HG02973 (cell line): ENCODE measurements around the gene LRP3.
A peak's percentile ranks its signal among the peaks of the same experiment; 100 is the strongest.
"Not testable (repeated sequence)": the region's sequence is repeated elsewhere in the genome, so short reads cannot be mapped to it uniquely, and the experiment has no call there.

Source experiments
- ATAC-seq: cut with Tn5 transposase; IDR thresholded peaks from one replicate; pipeline ENCODE4 v1.9.1; 2021; ENCODE audit warnings: moderate library complexity; ENCODE audit not compliant: unreplicated experiment

LRP3 gene

DNA sequence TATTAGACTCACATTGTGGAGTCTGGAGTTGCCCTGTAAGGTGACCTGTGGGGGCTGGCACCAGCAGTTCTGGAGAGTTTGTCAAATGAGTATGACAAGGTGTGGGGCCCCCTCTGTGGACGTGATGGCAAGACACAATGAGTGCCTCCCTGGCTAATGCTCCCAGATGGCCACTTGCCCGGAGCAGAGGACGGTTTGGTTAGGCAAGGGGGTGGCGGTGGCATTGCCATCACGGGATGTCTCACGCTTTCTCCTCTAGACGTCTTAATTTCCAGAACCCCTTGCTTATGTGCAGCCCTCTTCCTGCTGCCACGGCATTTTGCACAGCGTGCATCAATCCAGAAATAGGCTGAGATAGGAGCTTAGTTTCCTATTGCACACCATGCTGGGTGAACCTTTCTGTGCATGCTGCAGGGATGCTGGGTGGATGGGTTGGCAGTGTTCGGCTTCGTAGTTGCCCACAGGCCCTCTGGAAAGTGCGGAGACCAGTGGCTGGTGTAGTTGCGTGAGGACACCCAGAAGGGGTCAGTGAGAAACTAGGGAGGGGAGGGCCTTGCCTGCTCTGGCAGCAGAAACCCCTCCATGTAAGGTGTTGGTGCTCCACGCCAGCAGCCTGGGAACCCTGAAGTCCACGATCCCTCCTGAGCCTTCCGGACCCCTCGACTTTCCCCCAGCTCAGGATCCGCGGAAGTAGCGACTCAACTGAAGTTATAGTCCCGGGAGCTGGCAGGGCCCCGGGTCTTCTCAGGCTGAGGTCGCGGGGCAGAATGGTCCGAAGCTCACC lies 18.1 kb upstream of the LRP3 start:
- no peak for ATAC-seq

DNA sequence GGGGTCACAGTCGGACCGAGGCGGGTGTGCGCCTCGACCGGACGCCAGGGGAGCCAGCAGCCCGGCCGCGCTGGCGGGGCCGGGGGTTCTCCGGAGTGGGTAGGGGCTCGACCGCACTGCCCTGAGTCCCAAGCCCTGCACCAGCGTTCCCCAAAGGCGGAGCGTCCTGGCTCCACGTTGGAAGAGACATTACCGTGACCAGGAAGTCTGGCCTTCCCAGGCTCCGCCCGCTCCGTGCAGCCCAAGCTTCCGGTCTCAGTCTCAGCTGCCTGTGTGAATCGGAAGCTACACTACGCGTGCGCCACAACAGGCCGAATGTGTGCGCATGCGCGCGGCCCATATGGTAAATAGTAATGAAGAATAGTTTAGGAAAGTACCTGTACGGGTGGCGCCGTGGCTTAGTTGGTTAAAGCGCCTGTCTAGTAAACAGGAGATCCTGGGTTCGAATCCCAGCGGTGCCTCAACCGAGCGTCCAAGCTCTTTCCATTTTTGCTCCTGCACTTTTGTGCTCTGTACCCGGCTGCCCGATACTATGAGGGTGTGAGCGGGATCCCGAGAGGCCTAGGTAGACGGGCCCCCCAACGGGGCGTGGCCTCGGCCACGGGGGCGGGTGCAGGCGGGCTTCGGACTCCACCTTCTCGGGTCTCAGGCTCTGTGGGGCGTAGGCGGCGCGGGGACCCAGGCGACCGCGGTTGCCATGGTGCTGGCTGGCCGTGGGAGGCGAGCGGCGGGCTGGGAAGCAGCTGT lies 17.3 kb upstream of the LRP3 start:
- ATAC-seq: peak; percentile 82

DNA sequence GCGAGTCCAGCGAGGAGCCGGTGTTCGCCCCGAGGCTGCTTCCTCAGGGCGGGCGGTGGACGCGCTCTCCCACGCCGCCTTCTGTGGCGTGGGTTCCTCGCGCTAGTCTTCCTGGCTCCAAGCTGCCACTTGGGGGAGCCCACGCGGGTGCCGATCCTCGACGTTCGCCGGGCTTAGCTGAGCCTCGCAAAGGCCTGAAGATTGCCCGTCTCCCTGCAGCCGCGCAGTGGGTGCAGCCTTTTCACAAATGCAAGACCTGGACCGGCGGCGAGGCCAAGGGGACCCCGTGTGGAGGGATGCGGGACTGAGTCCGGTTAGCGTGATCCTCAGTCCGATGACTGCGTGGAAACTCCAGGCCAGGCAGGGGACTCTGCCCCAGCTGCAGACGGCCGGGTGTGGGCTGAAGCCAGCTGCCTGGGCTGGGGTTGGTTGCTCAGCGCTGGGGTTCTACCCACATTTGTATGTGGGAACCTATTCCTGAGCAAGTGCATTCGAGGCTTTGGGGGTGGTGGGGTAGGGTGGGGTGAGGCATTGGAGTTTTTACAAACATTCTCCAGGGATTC lies 16.6 kb upstream of the LRP3 start:
- peak; percentile 17 for ATAC-seq

DNA sequence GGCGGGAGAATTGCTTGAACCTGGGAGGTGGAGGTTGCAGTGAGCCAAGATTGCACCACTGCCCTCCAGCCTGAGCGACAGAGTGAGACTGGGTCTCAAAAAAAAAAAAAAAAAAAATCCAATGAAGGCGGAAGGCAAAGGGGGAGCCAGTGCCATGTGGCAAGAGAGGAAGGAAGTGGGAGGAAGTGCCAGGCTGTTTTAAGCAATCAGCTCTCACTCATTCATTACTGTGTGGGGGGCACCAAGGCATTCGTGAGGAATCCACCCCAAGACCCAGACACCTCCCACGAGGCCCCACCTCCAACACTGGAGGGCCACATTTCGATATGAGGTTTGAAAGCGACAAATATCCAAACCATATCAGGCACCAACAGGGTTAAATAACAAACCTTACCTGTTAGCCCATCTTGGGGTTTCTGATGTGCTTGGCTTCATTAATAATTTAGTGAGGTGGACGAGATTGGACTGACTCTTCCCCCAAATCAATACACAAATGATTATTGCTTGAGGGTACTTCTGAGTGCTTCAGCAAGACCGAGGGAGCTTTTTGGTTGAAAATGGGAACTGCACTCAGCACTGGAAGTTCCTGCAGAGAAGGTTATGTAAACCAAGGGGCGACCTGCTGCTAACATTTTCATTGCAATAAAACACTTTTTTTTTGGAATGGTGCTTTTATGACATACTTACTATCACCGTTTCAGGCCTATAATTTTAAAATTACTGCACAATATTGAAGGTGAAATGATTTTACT lies 7.5 kb upstream of the LRP3 start:
- ATAC-seq: no peak

DNA sequence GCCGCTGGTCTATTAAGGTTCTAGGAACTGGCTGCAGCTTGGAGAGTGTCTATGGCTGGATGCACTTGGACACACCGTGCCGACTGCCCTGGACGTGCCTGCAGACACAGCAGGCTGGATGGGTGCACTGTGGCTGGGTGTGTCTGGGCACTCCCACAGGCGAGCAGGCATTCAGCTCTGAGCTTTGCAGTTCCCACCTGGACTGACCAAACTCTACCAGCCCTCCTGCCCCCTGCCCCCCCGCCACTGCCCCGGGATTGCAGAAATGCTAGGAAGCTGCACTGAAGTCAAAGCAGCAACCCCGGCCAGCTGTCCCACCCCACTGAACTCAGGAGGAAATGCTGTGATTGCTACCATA lies 7.0 kb upstream of the LRP3 start:
- no peak for ATAC-seq

DNA sequence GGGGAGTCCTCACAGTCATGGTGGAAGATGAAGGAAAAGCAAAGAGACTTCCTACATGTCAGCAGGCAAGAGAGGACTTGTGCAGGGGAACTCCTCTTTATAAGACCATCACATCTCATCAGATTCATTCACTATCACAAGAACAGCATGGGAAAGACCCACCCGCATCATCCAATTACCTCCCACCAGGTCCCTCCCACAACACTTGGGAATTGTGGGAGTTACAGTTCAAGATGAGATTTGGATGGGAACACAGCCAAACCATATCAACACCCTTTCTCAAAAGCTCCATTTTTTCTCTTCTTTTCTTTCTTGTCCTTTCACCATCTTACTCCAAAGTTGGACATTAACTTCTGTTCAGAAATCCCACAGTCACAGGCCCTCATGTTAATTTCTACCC lies 4.7 kb upstream of the LRP3 start:
- no peak for ATAC-seq

DNA sequence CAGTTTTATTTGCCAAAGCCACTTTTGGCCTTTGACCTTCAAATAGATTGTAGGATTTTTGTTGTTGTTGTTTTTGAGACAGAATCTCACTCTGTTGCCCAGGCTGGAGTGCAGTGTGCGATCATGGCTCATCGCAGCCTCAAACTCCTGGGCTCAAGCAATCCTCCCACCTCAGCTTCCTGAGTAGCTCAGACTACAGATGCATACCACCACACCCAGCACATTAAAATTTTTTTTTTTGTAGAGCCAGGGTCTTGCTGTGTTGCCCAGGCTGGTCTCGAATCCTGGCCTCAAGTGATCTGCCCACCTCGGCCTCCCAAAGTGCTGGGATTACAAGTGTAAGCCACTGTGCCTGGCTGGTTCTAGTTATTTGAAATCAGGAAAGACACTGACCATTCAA lies 3.0 kb upstream of the LRP3 start:
- ATAC-seq: not testable (repeated sequence)

DNA sequence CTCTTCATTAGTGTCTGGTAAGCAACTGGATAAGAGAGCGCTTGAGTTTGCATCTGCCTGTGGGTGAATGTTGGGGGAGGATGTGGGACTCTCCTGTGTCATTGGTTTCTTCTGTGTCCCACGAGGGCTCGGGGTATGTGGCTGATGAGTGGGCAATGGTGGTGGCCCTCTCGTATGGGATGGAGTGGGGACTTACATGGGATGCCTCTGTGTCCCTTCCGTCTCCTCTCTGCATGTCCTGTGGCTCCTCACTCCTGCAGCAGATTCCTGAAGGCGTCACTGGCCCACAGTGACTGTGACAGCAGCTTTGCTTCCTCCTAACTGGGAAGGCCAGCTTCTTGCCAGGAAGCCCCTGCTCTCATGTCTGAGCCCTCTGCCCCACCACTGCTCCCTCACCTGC lies 2.6 kb upstream of the LRP3 start:
- ATAC-seq: no peak

DNA sequence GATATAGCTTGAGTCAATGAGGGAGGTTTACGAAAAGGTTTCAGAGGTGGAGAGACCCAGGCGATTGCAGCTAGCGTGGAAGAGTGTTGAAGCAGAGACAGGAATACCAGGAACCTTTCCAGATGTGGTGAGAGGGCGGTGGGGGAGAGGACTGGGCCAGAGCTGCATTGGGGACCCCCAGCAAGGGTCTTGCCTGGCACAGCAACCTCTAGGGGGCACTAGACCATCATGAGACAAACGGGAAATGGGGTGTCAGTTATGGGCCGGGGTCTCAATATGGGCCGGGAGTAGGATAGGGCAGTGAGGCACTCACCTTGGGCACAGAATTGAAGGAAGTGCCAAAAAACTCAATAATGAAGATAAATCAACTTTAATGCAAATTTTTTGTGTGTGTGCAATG lies 2.1 kb upstream of the LRP3 start:
- ATAC-seq: no peak

DNA sequence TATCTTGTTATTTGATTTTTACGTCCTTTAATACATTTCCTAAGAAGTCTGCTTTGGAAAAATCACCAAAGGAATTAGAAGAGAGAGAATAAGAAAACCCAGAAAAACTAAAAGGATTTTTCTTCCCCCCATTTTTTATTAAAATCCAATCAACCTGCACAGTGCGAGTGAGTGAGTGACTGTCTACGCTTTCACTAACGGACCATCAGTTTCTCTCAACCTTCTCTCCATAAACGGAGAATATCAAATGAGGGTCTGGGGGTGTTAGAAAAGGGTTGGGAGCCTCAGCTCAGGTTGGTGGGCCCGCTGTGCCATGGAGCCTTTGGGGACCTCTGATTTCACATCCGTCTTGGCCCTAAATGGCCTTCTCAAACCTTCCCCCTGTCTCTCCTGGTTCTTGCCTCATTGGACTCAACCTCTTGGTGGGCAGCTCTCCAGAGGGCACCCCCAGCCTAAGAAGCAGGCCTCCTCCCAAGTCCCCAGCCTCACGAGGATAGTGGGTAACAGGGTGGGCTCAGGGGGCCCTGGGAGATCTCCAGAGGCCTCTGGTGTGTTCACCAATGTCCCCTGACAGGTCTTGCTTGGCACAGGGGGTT lies 763 bp upstream of the LRP3 start:
- no peak for ATAC-seq

DNA sequence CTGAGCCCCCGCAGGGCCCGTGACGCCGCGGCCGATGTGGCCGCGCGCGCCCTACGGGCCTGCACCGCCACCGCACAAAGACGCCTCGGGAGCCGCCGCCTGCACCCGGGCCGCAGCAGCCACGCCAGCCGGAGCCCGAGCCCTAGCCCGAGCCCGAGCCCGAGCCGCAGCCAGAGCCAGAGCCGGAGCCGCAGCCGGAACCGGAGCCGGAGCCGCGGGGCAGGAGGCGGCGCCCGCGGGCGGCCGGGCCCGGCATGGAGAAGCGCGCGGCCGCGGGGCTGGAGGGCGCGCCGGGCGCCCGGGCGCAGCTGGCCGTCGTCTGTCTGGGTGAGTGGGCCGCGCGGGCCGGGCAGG lies 379 bp downstream of the LRP3 start:
- no peak for ATAC-seq

DNA sequence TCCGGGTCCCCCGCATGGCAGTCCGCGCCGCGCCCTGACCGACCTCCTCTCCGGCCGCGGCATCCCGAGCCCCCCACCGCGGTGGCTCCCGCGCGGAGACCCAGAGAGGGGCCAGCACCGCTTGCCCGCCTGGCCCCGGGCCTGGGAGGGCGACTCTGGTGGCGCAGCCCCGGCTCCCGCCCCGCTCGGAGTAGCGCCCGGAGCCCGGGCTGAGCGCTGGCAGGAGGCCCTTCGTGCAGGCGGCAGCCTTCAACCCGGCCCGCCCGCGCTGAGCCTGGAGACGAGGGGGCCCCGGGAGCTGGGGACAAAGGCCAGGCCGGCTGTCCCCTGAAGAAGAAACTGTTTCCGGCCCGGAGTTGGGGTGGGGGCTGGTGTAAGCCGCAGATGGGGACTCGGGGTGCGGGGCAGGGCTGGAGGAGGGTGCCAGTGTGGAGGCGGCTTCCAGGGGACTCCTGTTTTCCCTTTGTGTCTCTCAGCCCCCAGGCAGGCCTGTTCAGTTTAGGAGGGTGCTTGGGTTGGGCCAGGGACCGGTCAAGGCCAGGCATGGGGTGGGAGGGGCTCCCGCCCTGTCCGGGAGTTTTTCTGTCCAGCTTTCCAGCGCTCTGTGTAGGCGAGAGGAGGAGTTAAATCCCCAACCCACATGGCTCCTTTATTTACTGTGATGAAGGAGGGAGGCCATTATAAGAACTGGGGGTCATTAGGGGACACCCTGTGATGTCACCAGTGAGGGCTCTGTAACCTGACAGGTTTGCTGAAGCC lies 935 bp downstream of the LRP3 start:
- no peak for ATAC-seq

DNA sequence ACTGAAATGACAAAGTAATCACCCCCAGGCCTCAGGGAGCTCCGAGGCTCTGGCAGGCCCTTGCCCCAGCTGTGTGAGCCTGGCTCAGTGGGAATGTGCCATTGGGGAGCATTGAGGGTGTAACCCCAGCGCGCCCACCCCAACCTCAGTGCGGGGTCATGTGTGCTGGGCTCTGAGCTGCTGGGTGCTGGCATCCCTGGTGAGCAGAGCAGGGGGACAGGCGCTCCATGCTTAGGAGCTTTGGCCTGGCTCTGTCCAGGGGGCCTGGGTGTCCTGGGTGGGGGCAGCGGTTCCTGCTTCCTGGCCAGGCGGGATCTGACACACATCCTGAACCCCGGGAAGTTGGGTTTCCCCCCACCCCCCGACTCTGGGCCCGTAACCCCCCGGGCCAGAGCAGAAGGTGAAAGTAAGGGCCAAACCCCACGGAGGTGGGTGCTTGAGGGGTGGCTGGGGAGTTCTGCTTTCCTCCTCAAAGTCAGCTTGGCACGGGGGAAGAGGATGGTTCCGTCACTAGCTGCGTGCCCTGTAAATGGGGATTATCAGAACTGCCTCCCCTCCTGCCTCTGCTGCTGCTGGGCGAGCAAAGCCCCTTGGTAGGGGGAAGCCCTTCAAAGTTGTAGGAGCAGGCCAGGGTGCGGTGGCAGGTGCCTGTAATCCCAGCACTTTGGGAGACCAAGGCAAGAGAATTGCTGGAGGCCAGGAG lies 1.7 kb downstream of the LRP3 start:
- no peak for ATAC-seq

DNA sequence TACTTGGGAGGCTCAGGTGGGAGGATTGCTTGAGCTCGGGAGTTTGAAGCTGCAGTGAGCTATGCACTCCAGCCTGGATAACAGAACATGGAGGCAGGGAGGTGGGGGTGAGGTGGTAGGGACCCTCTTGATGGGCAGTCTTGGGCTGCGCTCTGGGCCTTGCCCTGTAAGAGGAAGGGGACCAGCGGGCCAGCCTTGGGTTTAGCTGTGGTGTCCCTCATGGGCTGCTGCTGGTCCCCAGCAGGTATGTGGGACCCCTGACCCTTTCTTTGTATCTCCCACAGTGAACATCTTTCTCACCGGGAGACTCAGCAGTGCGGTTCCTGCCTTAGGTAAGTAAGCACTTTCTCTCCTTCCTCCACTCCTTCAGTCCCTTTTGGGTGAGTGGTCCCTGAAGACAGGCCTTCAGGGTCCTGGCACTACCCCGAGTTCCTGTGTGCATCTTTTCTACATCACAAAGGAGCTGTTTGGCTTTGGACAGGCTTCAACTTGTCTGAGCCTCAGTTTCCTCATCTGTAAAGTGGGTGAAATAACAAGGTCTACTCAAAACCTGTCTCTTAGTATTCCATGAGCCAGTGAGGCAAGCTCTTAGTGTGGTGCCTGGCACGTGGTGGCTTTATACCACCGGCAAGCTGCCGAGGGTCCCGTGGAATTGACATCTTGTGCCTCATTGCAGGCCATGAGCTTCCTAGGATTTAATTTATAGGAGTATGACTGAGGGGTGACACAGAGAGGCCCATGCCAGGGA lies 2.5 kb downstream of the LRP3 start:
- ATAC-seq: no peak

DNA sequence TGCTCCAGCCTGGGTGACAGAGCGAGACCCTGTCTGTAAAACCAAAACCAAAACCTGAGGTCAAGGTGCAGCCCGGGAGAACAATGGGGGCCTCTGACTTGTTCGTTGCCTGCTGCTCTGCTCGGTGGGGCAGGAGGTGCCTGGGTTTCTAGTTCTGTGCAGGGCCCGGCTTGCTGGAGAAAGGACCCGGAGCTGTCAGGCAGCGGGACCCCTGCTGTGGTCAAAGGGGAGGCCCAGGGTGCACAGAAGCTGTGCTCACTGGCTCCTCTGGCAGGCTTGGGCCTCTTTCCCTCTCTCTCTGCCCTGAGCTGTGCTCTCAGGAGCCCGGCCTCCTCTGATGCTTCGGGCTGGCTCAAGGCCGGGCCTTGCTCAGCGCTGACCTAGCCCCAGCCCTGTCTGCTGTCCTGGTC lies 3.5 kb downstream of the LRP3 start:
- no peak for ATAC-seq

DNA sequence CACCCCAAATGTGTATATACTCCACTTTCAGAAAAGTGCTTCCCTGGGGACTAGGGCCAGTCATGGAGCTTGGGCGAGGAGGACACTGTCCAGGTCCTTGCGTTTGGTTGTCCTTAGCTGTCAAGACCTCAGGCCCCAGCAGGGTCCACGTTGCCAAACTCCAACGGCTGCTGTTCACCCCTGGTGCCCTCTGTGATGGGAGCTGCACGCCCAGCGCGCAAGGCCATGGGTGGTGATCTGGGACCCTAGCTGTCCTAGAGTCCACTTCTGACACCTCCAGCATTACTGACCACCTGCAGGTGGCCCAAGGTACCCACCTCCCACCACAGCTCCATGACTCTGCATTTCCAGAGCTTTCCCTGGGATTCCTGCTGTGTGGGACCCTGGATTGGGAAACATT lies 4.0 kb downstream of the LRP3 start:
- no peak for ATAC-seq

DNA sequence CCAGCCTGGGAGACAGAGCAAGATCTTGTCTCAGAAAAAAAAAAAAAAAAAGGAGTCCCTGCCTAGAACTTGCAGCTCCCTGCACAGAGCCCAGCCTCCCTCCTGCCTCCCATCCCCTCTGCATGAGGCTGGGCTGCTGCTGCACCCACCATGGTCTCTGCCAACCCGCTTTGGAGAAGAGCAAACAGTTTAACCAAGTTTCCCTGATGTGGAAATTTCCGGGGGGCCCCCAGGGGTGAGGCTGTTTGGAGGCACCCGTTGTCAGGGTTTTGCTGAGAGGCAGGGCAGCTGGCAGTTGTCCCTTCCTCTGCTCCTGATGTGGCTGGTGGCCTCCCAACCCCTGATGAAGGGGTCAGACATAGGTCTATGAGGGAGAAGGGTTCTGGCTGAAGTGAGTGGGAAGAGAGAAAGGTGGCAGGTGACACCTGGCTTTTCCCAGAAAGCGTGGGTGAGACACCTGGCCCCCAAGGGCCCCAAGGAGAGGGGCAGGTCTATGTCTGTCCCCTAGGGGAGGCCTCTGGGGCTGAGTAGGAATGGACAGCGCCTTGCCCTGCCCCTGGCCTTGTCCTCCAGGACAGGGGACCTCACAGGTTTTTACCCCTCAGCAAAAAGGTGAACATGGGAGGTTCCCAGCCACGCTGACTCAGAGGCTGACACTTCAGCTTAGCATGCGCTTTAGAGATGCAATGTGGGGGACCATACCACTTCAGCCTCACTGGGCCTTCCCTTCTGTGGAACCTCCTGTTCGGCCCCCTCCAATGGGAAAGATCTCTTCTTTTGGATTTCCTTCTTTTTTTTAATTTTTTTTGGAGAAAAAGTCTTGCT lies 5.5 kb downstream of the LRP3 start:
- ATAC-seq: no peak

DNA sequence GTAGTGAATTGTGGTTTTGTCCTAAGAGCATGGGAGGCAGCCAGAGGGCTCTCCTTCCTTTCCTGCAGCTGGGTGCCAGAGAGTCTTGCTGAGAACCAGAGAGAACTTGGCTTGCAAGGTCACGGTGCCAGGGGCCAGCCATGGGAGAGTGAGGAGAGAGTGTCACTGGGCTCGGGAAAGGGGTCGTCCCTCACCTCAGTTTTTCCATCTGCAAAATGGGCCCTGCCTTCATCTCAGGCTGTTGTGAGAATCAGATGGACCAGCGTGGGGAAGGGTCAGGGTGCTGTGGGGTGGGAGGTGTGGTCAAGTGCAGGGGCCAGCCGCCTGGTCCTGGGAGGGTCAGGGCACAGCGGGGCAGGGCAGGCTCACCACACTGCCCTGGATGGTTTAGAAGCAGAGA lies 7.3 kb downstream of the LRP3 start:
- ATAC-seq: no peak
